DMS 273 treated with DMSO at 0.1 percent for 48 hours (cell line): Measurements from ENCODE around the gene TMEM145.

Experiments used
- DNase-seq: peaks from one replicate; lab custom pipeline; 2025; lab: John Stamatoyannopoulos, UW

TMEM145 gene

DNA sequence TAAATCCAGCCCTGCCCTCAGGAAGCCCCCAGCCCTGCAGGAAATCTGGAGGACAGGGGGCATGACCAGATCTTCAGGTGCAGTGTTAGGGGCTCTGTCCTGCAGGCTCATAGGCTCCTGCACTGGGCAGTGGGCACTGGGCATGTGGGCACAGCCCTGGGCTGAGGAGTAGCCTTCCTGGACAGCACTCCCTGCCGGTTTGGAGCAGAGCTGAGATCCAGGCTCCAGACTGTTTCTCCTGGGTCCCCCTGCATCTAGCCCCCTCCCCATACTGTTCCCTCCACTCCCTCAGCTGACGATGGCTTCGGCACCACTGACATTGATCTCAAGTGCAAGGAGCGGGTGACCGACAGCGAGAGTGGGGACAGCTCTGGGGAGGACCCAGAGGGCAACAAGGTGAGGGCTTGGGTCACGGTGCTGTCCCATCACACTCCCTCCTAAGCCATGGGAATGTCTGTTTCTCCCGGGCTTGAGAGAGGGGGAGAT lies 23.5 kb upstream of the TMEM145 start:
- no peak for DNase-seq

DNA sequence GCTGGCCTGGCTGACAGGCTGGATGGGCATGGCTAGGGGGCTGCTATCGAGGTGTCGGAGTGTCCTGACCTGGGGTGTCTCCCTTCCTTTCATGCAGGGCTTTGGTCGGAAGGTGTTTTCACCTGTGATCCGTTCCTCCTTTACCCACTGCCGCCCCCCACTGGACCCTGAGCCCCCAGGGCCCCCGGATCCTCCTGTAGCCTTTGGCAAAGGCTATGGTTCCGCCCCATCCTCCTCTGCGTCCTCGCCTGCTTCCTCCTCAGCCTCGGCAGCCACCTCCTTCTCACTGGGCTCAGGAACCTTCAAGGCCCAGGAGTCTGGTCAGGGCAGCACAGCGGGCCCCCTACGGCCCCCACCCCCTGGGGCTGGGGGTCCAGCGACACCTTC lies 23.0 kb upstream of the TMEM145 start:
- DNase-seq, result no peak

DNA sequence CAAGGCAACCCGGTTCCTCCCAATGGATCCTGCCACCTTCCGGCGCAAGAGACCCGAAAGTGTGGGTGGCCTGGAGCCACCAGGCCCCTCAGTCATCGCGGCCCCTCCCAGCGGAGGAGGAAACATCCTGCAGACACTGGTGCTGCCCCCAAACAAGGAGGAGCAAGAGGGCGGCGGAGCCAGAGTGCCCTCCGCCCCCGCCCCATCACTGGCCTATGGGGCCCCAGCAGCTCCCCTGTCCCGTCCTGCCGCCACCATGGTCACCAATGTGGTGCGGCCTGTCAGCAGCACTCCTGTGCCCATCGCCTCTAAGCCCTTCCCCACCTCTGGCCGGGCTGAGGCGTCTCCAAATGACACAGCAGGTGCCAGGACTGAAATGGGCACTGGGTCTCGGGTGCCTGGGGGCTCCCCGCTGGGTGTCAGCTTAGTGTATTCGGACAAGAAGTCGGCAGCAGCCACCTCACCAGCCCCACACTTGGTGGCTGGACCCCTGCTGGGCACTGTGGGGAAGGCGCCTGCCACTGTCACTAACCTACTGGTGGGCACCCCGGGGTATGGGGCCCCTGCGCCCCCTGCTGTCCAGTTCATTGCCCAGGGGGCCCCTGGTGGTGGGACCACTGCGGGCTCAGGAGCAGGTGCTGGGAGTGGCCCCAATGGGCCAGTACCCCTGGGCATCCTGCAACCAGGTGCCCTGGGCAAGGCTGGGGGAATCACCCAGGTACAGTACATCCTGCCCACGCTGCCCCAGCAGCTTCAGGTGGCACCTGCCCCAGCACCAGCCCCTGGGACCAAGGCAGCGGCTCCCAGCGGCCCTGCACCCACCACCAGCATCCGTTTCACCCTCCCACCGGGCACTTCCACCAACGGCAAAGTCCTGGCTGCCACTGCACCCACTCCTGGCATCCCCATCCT lies 22.3 kb upstream of the TMEM145 start:
- no peak for DNase-seq

DNA sequence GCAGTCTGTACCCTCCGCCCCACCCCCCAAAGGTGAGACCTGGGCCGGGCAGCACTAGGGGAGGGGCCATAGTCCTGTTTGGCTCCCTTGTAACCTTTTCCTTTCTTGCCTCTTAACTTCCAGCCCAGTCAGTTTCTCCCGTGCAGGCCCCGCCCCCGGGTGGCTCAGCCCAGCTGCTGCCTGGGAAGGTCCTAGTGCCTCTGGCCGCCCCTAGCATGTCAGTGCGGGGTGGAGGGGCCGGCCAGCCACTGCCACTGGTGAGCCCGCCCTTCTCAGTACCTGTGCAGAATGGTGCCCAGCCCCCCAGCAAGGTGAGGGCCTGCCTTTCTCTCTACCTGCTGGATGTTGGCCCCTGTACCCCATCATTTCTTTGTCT lies 21.7 kb upstream of the TMEM145 start:
- no peak for DNase-seq

DNA sequence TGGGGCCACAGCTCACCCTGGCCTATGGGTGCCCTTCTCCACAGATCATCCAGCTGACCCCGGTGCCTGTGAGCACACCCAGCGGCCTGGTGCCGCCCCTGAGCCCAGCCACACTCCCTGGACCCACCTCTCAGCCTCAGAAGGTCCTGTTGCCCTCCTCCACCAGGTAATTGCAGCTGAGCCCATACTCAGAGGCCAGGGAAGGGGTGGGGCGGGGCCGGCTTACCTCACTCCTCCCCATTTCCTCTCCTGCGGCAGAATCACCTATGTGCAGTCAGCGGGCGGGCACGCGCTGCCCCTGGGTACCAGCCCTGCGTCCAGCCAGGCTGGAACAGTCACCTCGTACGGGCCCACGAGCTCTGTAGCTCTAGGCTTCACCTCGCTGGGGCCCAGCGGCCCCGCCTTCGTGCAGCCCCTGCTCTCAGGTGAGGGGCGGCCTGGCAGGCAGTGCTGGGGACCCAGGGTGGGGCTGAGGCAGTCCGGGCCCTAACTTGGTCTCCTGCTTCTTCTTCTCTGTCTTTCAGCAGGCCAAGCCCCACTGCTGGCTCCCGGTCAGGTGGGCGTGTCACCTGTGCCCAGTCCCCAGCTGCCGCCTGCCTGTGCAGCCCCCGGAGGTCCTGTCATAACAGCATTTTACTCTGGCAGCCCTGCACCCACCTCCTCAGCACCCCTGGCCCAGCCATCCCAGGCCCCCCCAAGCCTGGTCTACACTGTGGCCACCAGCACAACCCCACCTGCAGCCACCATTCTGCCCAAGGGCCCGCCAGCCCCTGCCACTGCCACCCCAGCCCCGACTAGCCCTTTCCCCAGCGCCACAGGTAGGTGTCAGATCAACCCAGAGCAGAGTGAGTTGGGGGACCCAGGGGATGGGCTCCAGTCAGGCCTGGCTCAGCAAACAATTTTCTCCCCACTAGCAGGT lies 20.8 kb upstream of the TMEM145 start:
- DNase-seq, result no peak

DNA sequence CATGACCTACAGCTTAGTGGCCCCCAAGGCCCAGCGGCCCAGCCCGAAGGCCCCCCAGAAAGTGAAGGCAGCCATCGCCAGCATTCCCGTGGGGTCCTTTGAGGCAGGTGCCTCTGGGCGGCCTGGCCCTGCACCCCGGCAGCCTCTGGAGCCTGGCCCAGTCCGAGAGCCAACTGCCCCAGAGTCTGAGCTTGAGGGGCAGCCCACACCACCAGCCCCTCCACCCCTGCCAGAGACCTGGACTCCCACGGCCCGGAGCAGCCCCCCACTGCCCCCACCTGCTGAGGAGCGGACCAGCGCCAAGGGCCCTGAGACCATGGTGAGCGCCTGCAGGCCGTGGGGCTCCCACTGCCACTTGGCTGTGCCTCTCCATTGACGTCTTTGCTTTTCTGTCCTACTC lies 20.1 kb upstream of the TMEM145 start:
- DNase-seq, result no peak

DNA sequence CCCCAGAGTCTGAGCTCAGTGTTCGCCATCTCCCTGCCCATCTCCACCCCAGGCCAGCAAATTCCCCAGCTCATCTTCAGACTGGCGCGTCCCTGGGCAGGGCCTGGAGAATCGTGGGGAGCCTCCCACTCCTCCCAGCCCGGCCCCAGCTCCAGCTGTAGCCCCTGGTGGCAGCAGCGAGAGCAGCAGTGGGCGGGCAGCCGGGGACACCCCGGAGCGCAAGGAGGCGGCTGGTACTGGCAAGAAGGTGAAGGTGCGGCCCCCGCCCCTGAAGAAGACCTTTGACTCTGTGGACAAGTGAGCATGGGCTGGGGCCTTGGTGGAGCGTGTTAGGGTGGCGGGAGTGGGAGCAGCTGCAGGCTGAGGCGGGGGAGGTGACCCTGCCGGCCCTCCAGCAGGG lies 19.6 kb upstream of the TMEM145 start:
- DNase-seq, result no peak

DNA sequence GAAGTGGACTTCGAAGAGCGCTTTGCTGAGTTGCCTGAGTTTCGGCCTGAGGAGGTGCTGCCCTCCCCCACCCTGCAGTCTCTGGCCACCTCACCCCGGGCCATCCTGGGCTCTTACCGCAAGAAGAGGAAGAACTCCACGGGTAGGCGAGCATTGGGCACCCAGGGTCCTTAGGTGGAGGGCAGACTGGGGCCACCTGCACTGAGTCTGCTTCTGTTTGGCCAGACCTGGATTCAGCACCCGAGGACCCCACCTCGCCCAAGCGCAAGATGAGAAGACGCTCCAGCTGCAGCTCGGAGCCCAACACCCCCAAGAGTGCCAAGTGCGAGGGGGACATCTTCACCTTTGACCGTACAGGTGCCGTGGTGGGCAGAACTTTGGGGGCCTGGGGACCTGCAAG lies 19.2 kb upstream of the TMEM145 start:
- no peak for DNase-seq

DNA sequence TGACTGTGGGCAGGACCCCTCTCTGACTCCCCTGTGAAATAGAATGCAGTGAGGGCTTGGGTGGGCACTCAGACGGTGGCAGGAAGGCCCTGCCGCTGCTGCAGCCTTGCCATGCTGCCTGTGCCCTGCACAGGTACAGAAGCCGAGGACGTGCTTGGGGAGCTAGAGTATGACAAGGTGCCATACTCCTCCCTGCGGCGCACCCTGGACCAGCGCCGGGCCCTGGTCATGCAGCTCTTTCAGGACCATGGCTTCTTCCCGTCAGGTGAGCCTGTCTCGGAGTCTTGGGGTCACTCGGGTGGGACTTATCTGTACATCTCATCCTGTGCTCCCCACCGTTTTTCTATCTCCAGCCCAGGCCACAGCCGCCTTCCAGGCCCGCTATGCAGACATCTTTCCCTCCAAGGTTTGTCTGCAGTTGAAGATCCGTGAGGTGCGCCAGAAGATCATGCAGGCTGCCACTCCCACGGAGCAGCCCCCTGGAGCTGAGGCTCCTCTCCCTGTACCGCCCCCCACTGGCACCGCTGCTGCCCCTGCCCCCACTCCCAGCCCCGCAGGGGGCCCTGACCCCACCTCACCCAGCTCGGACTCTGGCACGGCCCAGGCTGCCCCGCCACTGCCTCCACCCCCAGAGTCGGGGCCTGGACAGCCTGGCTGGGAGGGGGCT lies 18.5 kb upstream of the TMEM145 start:
- DNase-seq, result no peak

DNA sequence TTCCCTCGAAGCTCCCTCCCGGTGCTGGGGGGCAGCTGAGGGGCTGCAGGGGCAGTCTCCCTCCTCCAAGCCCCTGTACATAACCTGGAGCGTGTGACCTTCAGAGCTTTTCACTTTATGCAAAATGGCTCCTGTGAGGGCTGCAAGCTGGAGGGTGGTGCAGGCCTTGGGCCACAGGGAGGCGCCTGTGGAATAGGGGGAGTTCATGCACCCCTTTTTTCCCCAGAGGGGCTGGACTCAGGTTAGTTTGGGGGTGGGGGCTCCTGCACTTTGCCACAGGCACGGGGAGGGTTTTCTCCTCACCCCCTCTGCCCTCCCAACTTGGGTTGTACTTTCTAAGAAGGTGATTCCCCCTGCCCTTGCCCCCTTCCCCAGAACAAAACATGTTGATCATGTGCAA lies 17.8 kb upstream of the TMEM145 start:
- DNase-seq, result no peak

DNA sequence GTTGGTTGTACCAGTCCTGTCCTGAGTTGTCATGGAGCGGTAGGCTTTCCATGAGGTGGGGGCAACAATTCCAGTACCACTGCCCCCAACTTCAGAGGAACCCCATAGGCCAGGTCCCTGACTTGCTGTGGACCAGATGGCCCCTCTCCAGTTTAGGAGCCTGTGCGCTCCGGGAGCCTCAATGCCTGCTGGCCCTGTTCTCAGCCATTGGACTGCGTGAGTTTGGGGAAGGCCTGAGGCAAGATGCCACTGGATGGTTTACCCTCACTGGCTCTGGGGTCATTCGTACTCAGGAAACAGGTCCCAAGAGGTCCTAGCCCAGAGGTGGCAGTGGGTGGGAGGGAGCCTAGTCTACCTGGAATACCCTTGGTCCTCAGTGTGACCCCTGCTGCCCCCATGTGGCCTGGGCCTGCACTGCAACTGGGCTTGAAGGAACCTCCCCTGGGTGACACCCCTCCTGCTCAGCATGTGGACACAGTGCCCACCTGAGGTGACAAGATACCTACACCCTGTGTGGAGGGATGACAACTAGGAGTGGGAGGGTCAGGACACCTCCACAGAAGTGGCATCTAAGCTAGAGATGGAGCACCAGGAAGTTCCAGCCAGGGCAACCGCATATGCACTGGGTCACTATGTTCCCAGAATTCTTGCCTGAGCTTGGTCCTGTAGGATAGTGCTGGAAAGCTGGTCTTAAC lies 17.1 kb upstream of the TMEM145 start:
- DNase-seq, result no peak

DNA sequence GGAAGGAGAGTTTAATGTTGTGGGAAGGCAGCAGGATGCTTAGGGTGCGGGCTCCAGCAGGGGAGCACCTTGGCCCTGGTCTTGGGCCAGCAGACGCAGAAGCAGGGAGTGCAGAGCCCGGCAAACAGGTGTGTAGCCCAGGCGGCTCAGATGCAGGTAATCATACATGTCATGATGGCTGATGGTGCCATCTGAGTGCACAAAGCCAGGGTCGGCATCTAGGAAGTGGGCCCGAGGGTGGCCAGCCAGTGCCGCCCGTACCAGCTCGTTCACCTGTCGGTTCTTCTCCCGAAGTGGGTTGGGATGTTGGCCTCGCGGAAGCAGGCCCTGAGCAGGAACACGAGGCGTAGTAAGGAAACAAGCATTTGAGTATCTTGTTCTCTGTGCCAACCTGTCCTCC lies 16.1 kb upstream of the TMEM145 start:
- DNase-seq, result no peak

DNA sequence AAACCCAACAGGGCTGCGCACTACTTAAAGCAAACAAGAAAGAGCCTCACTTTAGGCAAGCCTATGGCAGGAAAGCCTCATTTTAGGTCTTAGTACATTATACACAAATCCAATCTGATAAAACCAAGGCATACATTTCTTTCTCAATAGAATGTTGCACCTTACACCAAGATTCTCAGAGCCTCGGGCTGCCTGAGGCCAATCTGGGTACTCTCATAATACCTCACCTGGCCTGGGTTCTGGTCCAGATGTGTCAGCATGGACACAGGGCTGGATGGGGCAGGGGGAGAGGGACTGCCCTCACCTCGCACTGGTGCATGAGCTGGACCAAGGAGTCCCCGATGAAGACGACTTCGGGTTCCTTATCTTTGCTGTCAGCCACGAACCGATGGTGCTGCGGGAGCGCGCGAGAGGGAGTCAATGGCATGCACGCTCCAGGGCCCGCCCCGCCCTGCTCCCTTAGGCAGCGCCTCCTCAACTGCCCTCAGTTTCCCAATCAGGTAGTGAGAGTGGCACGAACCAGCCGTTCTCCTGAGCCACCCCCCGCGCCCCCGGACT lies 11.4 kb upstream of the TMEM145 start, which contains the start of gene PRR19:
PRR19 (plus strand) TSS at position 487 of the 558 bp plus-strand sequence. CDS start 7,453 bp downstream, outside the sequence.
- no peak for DNase-seq

DNA sequence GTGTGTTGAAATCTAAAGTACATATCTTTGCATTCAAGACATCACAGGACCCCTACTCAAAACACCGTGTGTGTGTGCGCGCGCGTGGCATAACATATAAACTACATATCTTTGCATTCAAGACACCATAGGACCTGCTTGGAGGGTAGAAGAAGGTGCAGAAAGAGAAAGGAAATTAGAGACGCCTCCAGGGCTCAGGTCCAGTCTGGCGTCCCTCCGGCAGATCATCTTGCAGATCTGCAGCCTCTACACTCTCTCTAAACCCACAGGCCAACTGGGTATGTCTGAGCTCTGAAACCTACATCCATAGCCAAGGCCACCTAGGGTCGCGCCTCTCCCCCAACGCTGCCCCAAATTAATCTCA lies 10.0 kb upstream of the TMEM145 start:
- DNase-seq, result no peak

DNA sequence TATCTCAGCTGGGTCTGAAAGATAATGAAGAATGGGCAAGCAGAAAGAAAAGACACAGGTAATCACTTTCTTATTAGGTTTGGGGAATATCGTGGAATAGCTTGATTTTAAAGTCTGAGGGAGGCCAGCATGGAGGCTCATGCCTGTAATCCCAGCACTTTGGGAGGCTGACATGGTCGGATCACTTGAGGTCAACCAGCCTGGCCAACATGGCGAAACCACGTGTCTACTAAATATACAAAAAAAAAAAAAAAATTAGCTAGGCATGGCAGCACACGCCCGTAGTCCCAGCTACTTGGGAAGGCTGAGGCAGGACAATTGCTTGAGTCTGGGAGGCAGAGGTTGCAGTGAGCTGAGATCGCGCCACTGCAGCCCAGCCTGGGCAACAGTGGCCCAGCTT lies 9.2 kb upstream of the TMEM145 start:
- DNase-seq, result no peak

DNA sequence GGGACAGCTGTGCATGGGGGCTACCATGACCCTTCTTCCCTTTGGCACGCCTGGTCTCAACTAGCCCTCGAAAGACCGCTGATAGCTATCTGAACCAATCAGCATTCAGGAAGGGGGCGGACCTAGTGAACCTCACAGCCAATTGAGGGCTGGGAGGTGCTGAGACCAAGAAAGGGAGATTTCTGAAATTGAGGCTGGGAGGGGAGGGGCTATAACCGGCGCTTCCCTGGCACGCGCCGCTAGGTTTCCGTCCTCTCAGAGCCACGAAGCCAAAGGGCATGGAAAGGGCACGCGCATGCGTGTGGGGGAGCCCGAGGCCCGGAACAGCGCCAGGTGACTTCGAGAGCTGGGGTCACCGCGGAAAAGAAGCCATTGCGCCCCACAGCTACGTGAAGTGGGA lies 6.5 kb upstream of the TMEM145 start:
- DNase-seq, result no peak

DNA sequence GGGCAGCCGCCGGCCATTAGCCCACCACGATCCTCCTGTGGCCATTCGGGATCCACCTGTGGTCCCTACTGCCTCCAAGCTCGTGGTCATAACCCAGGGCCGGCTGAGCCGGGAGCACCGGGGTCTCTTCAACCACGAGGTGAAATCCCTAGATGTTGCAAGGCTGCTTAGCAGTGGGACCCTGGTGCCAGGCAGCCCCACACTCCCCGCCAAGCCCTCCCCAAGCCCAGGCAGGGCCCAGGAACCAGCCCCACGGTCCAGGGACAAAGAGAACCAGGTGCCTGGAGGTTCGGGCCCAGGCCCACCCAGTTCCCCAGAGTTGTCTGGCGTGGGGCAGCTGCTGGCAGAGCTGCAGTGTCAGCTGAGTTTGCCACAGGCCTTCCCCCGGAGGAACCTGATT lies 3.4 kb upstream of the TMEM145 start:
- no peak for DNase-seq

DNA sequence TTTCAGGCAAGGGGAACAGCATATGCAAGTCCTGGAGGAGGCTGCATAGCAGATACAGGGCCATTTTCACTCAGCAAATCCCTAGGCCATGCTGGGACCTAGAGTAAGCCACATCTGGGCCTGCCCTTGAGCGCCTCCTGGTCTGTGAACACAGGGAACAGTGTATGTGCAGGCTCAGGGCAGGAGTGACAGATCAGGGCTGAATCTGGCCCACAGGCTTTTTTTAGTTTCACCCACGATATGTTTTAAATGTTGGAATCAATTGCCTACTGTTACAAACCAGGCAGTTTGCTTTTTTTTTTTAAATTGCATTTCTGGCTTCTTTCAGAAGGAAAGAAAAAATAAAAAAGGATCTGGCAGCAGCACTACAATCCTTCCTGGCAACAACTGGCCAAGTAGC lies 1.5 kb upstream of the TMEM145 start:
- no peak for DNase-seq

DNA sequence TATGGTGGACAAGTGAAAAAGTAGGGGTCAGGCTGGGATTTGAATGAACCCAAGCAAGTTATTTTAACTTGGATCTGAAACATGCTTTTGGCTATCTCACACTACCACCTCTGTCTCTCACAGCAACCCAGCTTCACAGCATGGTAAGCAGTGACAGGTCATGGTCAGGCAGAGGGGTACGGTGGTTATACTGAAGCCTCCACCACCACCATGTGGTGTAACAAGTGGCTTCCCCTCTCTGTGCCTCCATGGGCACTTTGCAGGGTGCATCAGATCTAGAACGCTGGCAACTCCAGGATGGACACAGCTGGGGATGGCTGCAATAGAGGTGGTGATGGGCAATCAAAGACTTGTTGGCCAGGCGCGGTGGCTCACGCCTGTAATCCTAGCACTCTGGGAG lies 739 bp upstream of the TMEM145 start:
- DNase-seq, result no peak

DNA sequence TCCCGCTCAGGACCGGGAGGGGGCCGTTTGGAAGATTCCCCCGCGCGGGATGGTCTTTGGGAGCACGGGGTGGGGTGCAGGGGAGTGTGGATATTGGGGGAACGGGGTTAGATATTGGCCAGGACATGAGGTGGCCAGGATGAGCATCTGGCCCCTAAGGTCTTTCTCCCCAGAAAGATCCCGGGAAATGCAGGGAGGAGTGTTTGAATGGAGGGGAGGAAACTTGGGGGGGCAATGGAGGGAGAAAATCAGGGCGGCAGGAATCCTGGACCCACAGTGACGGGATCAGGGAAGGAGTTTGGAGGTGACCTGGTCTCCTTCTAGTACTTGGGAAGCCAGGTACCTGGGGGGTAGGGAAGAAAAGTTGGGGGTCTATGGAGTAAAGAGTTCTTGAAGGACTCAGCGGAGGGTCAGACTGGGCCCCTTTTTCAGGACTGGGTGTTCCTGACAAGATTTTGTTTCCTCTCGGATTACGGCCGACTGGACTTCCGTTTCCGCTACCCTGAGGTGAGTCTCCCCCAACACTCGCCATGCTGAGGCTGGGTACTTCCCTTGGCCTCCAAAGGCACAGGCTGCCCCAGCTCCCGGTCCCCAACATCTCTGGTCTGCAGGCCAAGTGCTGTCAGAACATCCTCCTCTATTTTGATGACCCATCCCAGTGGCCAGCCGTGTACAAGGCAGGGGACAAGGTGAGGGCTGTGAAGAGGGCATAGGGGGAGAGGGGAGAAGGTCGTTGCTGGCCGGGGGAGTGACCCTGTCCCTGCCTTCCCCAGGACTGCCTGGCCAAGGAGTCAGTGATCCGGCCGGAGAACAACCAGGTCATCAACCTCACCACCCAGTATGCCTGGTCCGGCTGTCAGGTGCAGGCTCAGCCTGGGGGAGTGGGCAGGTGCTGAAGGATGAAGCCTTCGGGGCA lies 989 bp downstream of the TMEM145 start:
- DNase-seq, result no peak
